Measurements from ENCODE around the gene PRKG1. TPM values are rescaled to one million over a fixed set of nuclear protein-coding genes. Genes with fewer than 3 reads are reported as not detected.

Gene PRKG1
- polyA plus RNA-seq, 1 donor (not counting 4 experiments of a cell fraction or from before 2014, with no cell fraction given), result 0.24 TPM

- Histone ChIP-seq H3K9me3 (ENCODE audit: control insufficient read depth, low read depth, low read length) (no peaks in the 10 kb centered on the region), H3K9ac (ENCODE audit: control insufficient read depth, extremely low read depth, insufficient read depth, low read length) (no peak overlapping the region), H3K4me3 (ENCODE audit: control insufficient read depth in 2 of 3, extremely low read depth in 1 of 3, insufficient read depth in 2 of 3, low read depth in 1 of 3, low read length in 3 of 3) (no peak overlapping the region), H3K36me3 (ENCODE audit: control insufficient read depth in 2 of 2, extremely low read depth in 1 of 2, insufficient read depth in 2 of 2, low read length in 2 of 2) (no peaks in the 10 kb centered on the region), H3K27ac (ENCODE audit: control insufficient read depth, insufficient read depth, low read length) (no peak overlapping the region), H3K4me2 (ENCODE audit: control insufficient read depth, extremely low read depth, insufficient read depth, low read depth, low read length) (no peak overlapping the region), H3K79me2 (ENCODE audit: control insufficient read depth, insufficient read depth, low read length) (no peaks in the 10 kb centered on the region), H3K27me3 (ENCODE audit: control insufficient read depth, extremely low read depth, insufficient read depth, low read length) (no peaks in the 10 kb centered on the region), H4K20me1 (ENCODE audit: control insufficient read depth, extremely low read depth, insufficient read depth, low read length) (no peaks in the 10 kb centered on the region), H2AFZ (ENCODE audit: control insufficient read depth, low read length) (no peak overlapping the region), H3K4me1 (ENCODE audit: control insufficient read depth, extremely low read depth, insufficient read depth, low read length) (no peaks in the 10 kb centered on the region), H3K9me1 (ENCODE audit: control insufficient read depth, extremely low read depth, insufficient read depth, low read length) (no peaks in the 10 kb centered on the region)
- FAIRE-seq (no peak), DNase-seq (ENCODE audit: low read depth, low spot score) (no peak)
- dilution Hi-C loops (cut with MboI; ENCODE audit: extremely low pct_ligation_motif_present, low sequenced_read_pairs), result no loop called here
- TF ChIP-seq EZH2 (IDR thresholded peaks at IDR 0.05; ENCODE audit: low read length), result no peak
- TF ChIP-seq CTCF (optimal IDR thresholded peaks at IDR 0.05 in 1 of 3, IDR thresholded peaks at IDR 0.05 in 1 of 3, conservative IDR thresholded peaks at IDR 0.05 in 1 of 3; ENCODE audit: extremely low read depth in 1 of 3, insufficient read depth in 2 of 3, low read length in 3 of 3), result no peak
These were observed 860.1 kb downstream of the PRKG1 start for GRCh38 chr10:51934373-51934772.

GRCh38 chr10:51935341-51935740, 861.1 kb downstream of the PRKG1 start:
- no peaks in the 10 kb centered on the region for H3K79me2 ChIP-seq (ENCODE audit: control insufficient read depth, insufficient read depth, low read length)
- H3K36me3 ChIP-seq (ENCODE audit: control insufficient read depth in 2 of 2, extremely low read depth in 1 of 2, insufficient read depth in 2 of 2, low read length in 2 of 2), result no peaks in the 10 kb centered on the region
- no peak overlapping the region for H2AFZ ChIP-seq (ENCODE audit: control insufficient read depth, low read length)
- FAIRE-seq, result no peak
- H3K27me3 ChIP-seq (ENCODE audit: control insufficient read depth, extremely low read depth, insufficient read depth, low read length), result no peaks in the 10 kb centered on the region
- TF ChIP-seq EZH2 (IDR thresholded peaks at IDR 0.05; ENCODE audit: low read length) (no peak), CTCF (optimal IDR thresholded peaks at IDR 0.05 in 1 of 3, IDR thresholded peaks at IDR 0.05 in 1 of 3, conservative IDR thresholded peaks at IDR 0.05 in 1 of 3; ENCODE audit: extremely low read depth in 1 of 3, insufficient read depth in 2 of 3, low read length in 3 of 3) (no peak)
- no peak overlapping the region for H3K27ac ChIP-seq (ENCODE audit: control insufficient read depth, insufficient read depth, low read length)
- no peaks in the 10 kb centered on the region for H3K4me1 ChIP-seq (ENCODE audit: control insufficient read depth, extremely low read depth, insufficient read depth, low read length)
- H3K4me3 ChIP-seq (ENCODE audit: control insufficient read depth in 2 of 3, extremely low read depth in 1 of 3, insufficient read depth in 2 of 3, low read depth in 1 of 3, low read length in 3 of 3), result no peak overlapping the region
- no peak overlapping the region for H3K4me2 ChIP-seq (ENCODE audit: control insufficient read depth, extremely low read depth, insufficient read depth, low read depth, low read length)
- H3K9me3 ChIP-seq (ENCODE audit: control insufficient read depth, low read depth, low read length), result no peaks in the 10 kb centered on the region
- H3K9ac ChIP-seq (ENCODE audit: control insufficient read depth, extremely low read depth, insufficient read depth, low read length), result no peak overlapping the region
- dilution Hi-C loops (cut with MboI; ENCODE audit: extremely low pct_ligation_motif_present, low sequenced_read_pairs), result no loop called here
- no peak for DNase-seq (ENCODE audit: low read depth, low spot score)
- no peaks in the 10 kb centered on the region for H4K20me1 ChIP-seq (ENCODE audit: control insufficient read depth, extremely low read depth, insufficient read depth, low read length)
- H3K9me1 ChIP-seq (ENCODE audit: control insufficient read depth, extremely low read depth, insufficient read depth, low read length), result no peaks in the 10 kb centered on the region

Measured in keratinocyte (primary cell).